Hepatocyte (in vitro differentiated cells): ENCODE results near the gene KIAA1671. TPM values are rescaled to one million over a fixed set of nuclear protein-coding genes. Genes with fewer than 3 reads are reported as not detected.

Experiments used
- DNase-seq: peaks from one replicate; pipeline ENCODE4 v3.0.0-alpha.2; 2016; ENCODE audit warnings: low spot score
- H2AFZ ChIP-seq: fragments of 200-600 bp; sonication (generic); 2 replicates; pipeline ENCODE4 v1.6.0; 2016; ENCODE audit warnings: antibody characterized with exemption, mild to moderate bottlenecking
- H3K27ac ChIP-seq: fragments of 200-600 bp; sonication (generic); 2 replicates; pipeline ENCODE4 v1.5.1; 2016; ENCODE audit warnings: mild to moderate bottlenecking
- H3K27me3 ChIP-seq: fragments of 200-600 bp; sonication (generic); 2 replicates; pipeline ENCODE4 v1.6.1; 2016
- H3K36me3 ChIP-seq: fragments of 200-600 bp; sonication (generic); replicated peaks from 2 replicates; pipeline ENCODE4 v1.5.1; 2016; ENCODE audit warnings: low read depth; ENCODE audit not compliant: insufficient read depth
- H3K4me1 ChIP-seq: fragments of 200-600 bp; sonication (generic); 2 replicates; pipeline ENCODE4 v1.5.1; 2016; ENCODE audit warnings: mild to moderate bottlenecking, moderate library complexity; ENCODE audit not compliant: insufficient read depth
- H3K4me2 ChIP-seq: fragments of 200-600 bp; sonication (generic); 2 replicates; pipeline ENCODE4 v1.6.0; 2016
- H3K4me3 ChIP-seq: fragments of 200-600 bp; sonication (generic); 2 replicates; pipeline ENCODE4 v1.5.1; 2016; ENCODE audit warnings: mild to moderate bottlenecking
- H3K79me2 ChIP-seq: fragments of 200-600 bp; sonication (generic); 2 replicates; pipeline ENCODE4 v1.6.0; 2017; ENCODE audit warnings: mild to moderate bottlenecking
- H3K9me2 ChIP-seq: fragments of 200-600 bp; sonication (generic); replicated peaks from 2 replicates; pipeline ENCODE4 v1.6.0; 2017; ENCODE audit warnings: mild to moderate bottlenecking; ENCODE audit not compliant: insufficient read depth
- H3K9me3 ChIP-seq: fragments of 200-600 bp; sonication (generic); 2 replicates; pipeline ENCODE4 v1.5.1; 2016; ENCODE audit warnings: low read depth, mild to moderate bottlenecking
- H4K20me1 ChIP-seq: fragments of 200-600 bp; sonication (generic); 2 replicates; pipeline ENCODE4 v1.6.0; 2016; ENCODE audit warnings: mild to moderate bottlenecking; ENCODE audit not compliant: insufficient read depth, poor library complexity, severe bottlenecking
- EZH2 ChIP-seq: fragments of 200-600 bp; sonication (generic); IDR thresholded peaks from 2 replicates; pipeline ENCODE4 v1.6.1; 2016; ENCODE audit warnings: antibody characterized with exemption, mild to moderate bottlenecking, borderline replicate concordance
- EZH2phosphoT487 ChIP-seq: fragments of 200-600 bp; sonication (generic); IDR thresholded peaks from one replicate; pipeline ENCODE4 v1.6.1; 2018; ENCODE audit warnings: antibody characterized with exemption, mild to moderate bottlenecking, low read depth, moderate library complexity; ENCODE audit not compliant: unreplicated experiment, severe bottlenecking
- WGBS: methylation state at CpG from one replicate; pipeline ENCODE4 v1.1.6; 2016; ENCODE audit warnings: low lambda C conversion rate; ENCODE audit errors: missing lambda C conversion rate; 5-methylcytosine and 5-hydroxymethylcytosine counted together
- polyA plus RNA-seq: library from polyadenylated mRNA; unstranded; fragments of >200 nt; fragmentation: Nextera tagmentation; extraction: Ambion mirVana; gene quantifications from 2 replicates; pipeline ENCODE4 v1.2.1, GENCODE V29; 2016
- total RNA-seq: library from RNA; depleted of rRNA; stranded (reverse); fragments of >200 nt; gene quantifications from 2 replicates; pipeline ENCODE4 v1.2.3, GENCODE V29; 2014
- TF ChIP-seq, protein P1 (sequence below): fragments of 200-600 bp; sonication (generic); IDR thresholded peaks from 2 replicates; pipeline ENCODE4 v1.5.1; 2016; ENCODE audit warnings: antibody characterized with exemption, mild to moderate bottlenecking; ENCODE audit not compliant: poor library complexity

KIAA1671 gene
- total and polyA plus RNA-seq, 2 experiments from 2014 or later: 8.1 to 26.5 TPM

GRCh38 chr22:25212337-25212736 is 259.8 kb downstream of the KIAA1671 start:
- no peak overlapping the region for H3K4me3 ChIP-seq
- no peaks in the 10 kb centered on the region for H3K36me3 ChIP-seq
- no peaks in the 10 kb centered on the region for H4K20me1 ChIP-seq
- no peak overlapping the region for H3K27ac ChIP-seq
- no peak for DNase-seq
- 81% methylated on average over 3 of the region's 3 CpGs for WGBS
- no peaks in the 10 kb centered on the region for H3K4me1 ChIP-seq
- H3K27me3 ChIP-seq: no peaks in the 10 kb centered on the region
- no peaks in the 10 kb centered on the region for H3K79me2 ChIP-seq
- no peaks in the 10 kb centered on the region for H3K9me2 ChIP-seq
- no peak overlapping the region for H3K4me2 ChIP-seq
- H3K9me3 ChIP-seq: no peaks in the 10 kb centered on the region
- H2AFZ ChIP-seq: no peak overlapping the region
- TF ChIP-seq, protein P1, sequence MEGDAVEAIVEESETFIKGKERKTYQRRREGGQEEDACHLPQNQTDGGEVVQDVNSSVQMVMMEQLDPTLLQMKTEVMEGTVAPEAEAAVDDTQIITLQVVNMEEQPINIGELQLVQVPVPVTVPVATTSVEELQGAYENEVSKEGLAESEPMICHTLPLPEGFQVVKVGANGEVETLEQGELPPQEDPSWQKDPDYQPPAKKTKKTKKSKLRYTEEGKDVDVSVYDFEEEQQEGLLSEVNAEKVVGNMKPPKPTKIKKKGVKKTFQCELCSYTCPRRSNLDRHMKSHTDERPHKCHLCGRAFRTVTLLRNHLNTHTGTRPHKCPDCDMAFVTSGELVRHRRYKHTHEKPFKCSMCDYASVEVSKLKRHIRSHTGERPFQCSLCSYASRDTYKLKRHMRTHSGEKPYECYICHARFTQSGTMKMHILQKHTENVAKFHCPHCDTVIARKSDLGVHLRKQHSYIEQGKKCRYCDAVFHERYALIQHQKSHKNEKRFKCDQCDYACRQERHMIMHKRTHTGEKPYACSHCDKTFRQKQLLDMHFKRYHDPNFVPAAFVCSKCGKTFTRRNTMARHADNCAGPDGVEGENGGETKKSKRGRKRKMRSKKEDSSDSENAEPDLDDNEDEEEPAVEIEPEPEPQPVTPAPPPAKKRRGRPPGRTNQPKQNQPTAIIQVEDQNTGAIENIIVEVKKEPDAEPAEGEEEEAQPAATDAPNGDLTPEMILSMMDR: no peak
- TF ChIP-seq EZH2: no peak
- no peak for TF ChIP-seq EZH2phosphoT487

GRCh38 chr22:25213221-25213620 is 260.7 kb downstream of the KIAA1671 start:
- TF ChIP-seq EZH2phosphoT487: no peak
- TF ChIP-seq, protein P1: no peak
- TF ChIP-seq EZH2: no peak
- Histone ChIP-seq H3K27ac (no peak overlapping the region), H3K4me1 (no peaks in the 10 kb centered on the region), H3K79me2 (no peaks in the 10 kb centered on the region), H3K4me3 (no peak overlapping the region), H3K9me3 (no peaks in the 10 kb centered on the region), H3K27me3 (no peaks in the 10 kb centered on the region), H2AFZ (no peak overlapping the region), H3K36me3 (no peaks in the 10 kb centered on the region), H4K20me1 (no peaks in the 10 kb centered on the region), H3K9me2 (no peaks in the 10 kb centered on the region), H3K4me2 (no peak overlapping the region)
- WGBS: 70% methylated on average over 3 of the region's 3 CpGs
- DNase-seq: no peak

- no peaks in the 10 kb centered on the region for H3K36me3 ChIP-seq
- H3K4me3 ChIP-seq: no peak overlapping the region
- WGBS: 85% methylated on average over 2 of the region's 2 CpGs
- H3K4me1 ChIP-seq: no peaks in the 10 kb centered on the region
- H3K9me3 ChIP-seq: no peaks in the 10 kb centered on the region
- H3K9me2 ChIP-seq: no peaks in the 10 kb centered on the region
- no peaks in the 10 kb centered on the region for H4K20me1 ChIP-seq
- no peak for DNase-seq
- no peak overlapping the region for H3K27ac ChIP-seq
- H3K27me3 ChIP-seq: no peaks in the 10 kb centered on the region
- no peak overlapping the region for H2AFZ ChIP-seq
- H3K79me2 ChIP-seq: no peaks in the 10 kb centered on the region
- H3K4me2 ChIP-seq: no peak overlapping the region
- TF ChIP-seq, protein P1: no peak
- TF ChIP-seq EZH2phosphoT487 (no peak), EZH2 (no peak)
Observed at GRCh38 chr22:25216230-25216629, 263.7 kb downstream of the KIAA1671 start.

DNA sequence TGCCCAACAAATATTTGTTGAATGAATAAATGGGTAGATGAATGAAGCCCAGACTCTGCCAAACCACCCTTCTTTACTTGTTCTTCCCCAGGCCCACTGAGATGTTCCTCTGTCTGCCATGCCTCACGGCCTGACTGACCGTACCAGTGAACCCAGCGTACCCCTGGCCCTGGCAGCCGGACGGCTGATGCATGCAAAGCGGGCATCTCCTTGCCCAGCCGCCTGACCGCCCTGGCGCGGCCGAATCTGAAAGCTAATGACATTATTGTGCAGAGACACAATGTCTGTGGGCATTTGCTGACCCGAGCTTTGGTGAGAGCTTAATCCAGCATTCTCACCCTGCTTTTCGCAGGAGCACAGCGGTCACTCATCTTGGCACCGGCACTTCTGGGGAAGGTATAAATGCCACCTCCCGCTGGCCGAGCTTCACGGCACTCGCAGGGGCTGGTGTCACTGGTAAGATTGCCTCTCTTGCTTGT is 266.7 kb downstream of the KIAA1671 start, which contains the start of gene CRYBB2:
CRYBB2 (plus strand) TSS at position 429 of the 479 bp plus-strand sequence. CDS start 1,791 bp downstream, outside the sequence.
- Histone ChIP-seq H3K4me2 (no peak within 1 kb of the TSS), H3K79me2 (no peaks in the 10 kb centered on the region), H3K36me3 (no peaks in the 10 kb centered on the region), H3K9me3 (no peaks in the 10 kb centered on the region), H4K20me1 (no peaks in the 10 kb centered on the region), H3K4me1 (no peaks in the 10 kb centered on the region), H2AFZ (no peak within 1 kb of the TSS), H3K4me3 (no peak within 1 kb of the TSS), H3K27ac (no peak within 1 kb of the TSS), H3K27me3 (no peaks in the 10 kb centered on the region), H3K9me2 (no peaks in the 10 kb centered on the region)
- TF ChIP-seq EZH2 (no peak), EZH2phosphoT487 (no peak)
- TF ChIP-seq, protein P1: no peak
- DNase-seq: no peak
- WGBS: 94% methylated on average over 19 of the region's 19 CpGs
